Measurements from ENCODE around the gene KCNA5.

GRCh38 chr12:5017638-5018348, 25.9 kb upstream of the KCNA5 start:
- TF ChIP-seq POLR2AphosphoS5 (IDR thresholded peaks at IDR 0.05), result no peak
- TF ChIP-seq CTCF (IDR thresholded peaks at IDR 0.05), result no peak
